AG04449 (cell line): ENCODE results near the gene PPP1R14D.

Experiments
- CTCF ChIA-PET: fragments of 350-600 bp; formaldehyde crosslinking; extraction: SDS; loops from one replicate; lab custom pipeline; 2021; ENCODE audit warnings: antibody characterized with exemption; lab: Yijun Ruan, JAX
- POLR2A ChIA-PET: fragments of 400-600, 350-600 bp; formaldehyde crosslinking; extraction: SDS; loops from one replicate; lab custom pipeline; 2020; ENCODE audit warnings: antibody characterized with exemption, inconsistent platforms; lab: Yijun Ruan, JAX
- DNase-seq: peaks from one replicate; pipeline ENCODE4 v3.0.0-alpha.2; 2010; ENCODE audit warnings: low read depth, low spot score
- H3K4me3 ChIP-seq: 2 replicates; pipeline ENCODE4 v1.5.1; 2011; ENCODE audit warnings: low read depth, mild to moderate bottlenecking, control low read depth, low read length
- CTCF ChIP-seq: IDR thresholded peaks from one replicate; pipeline ENCODE4 v1.5.1; 2011; ENCODE audit warnings: mild to moderate bottlenecking, moderate library complexity, low read length, control low read depth, inconsistent platforms; ENCODE audit not compliant: insufficient read depth; ENCODE audit errors: missing control alignments

The PPP1R14D gene

GRCh38 chr15:40796041-40796440 lies 32.5 kb downstream of the PPP1R14D start:
- no peak for TF ChIP-seq CTCF
- ChIA-PET POLR2A (interaction anchor here (0.6 kb wide), 1 partner anchor 10 kb away, joined by 3 read pairs; no protein-coding TSS in a partner anchor), CTCF (no interaction called here)
- DNase-seq, result no peak
- no peak overlapping the region for H3K4me3 ChIP-seq

GRCh38 chr15:40793216-40793989 lies 35.1 kb downstream of the PPP1R14D start:
- POLR2A ChIA-PET, result no interaction called here
- peak; percentile 72 for DNase-seq
- CTCF ChIA-PET, result interaction anchor here (0.6 to 3.1 kb wide), 3 partner anchors 11 to 101 kb away, joined by 3 to 10 read pairs (median 8); partner anchors contain the start of gene VPS18
- no peak overlapping the region for H3K4me3 ChIP-seq
- TF ChIP-seq CTCF, result no peak

- no peak overlapping the region for H3K4me3 ChIP-seq
- TF ChIP-seq CTCF, result no peak
- DNase-seq, result no peak
- POLR2A ChIA-PET, result no interaction called here
- CTCF ChIA-PET, result interaction anchor here (1.7 to 3.1 kb wide), 3 partner anchors 10 to 102 kb away, joined by 8 to 11 read pairs (median 10); partner anchors contain the start of gene VPS18
These were observed 36.1 kb downstream of the PPP1R14D start for GRCh38 chr15:40792394-40792793.

- DNase-seq, result no peak
- H3K4me3 ChIP-seq, result no peak overlapping the region
- no peak for TF ChIP-seq CTCF
- POLR2A ChIA-PET, result interaction anchor here (0.9 kb wide), 1 partner anchor 15 kb away, joined by 3 read pairs; no protein-coding TSS in a partner anchor
- CTCF ChIA-PET, result interaction anchor here (1.1 to 3.3 kb wide), 4 partner anchors 8 to 103 kb away, joined by 3 to 18 read pairs (median 7); partner anchors contain the start of gene C15orf62
These were observed 37.8 kb downstream of the PPP1R14D start for GRCh38 chr15:40790718-40791117.

GRCh38 chr15:40789999-40790398 lies 38.5 kb downstream of the PPP1R14D start:
- no peak for DNase-seq
- CTCF ChIA-PET, result interaction anchor here (1.5 to 3.3 kb wide), 2 partner anchors 20 to 68 kb away, joined by 3 to 18 read pairs; partner anchors contain the start of gene C15orf62
- POLR2A ChIA-PET, result no interaction called here
- TF ChIP-seq CTCF, result no peak
- no peak overlapping the region for H3K4me3 ChIP-seq

- no peak for TF ChIP-seq CTCF
- no peak for DNase-seq
- no peak overlapping the region for H3K4me3 ChIP-seq
- POLR2A ChIA-PET, result no interaction called here
- CTCF ChIA-PET, result interaction anchor here (1.4 to 3.3 kb wide), 2 partner anchors 22 to 69 kb away, joined by 3 to 18 read pairs; no protein-coding TSS in a partner anchor
These were observed 39.4 kb downstream of the PPP1R14D start for GRCh38 chr15:40789119-40789518.
